GM12864 (cell line): ENCODE data around the gene SLC16A12.
A peak's percentile ranks its signal among the peaks of the same experiment; 100 is the strongest.
"Not testable (repeated sequence)": the region's sequence is repeated elsewhere in the genome, so short reads cannot be mapped to it uniquely, and the experiment has no call there.

Experiments
- DNase-seq: peaks from one replicate; pipeline ENCODE4 v3.0.0-alpha.2; 2011; ENCODE audit warnings: low read depth
- H3K4me3 ChIP-seq: 2 replicates; pipeline ENCODE4 v1.5.1; 2011; ENCODE audit warnings: mild to moderate bottlenecking, low read depth, low read length, control low read depth
- TF ChIP-seq, protein P1 (sequence below): IDR thresholded peaks from 2 replicates; pipeline ENCODE4 v1.5.1; 2011; ENCODE audit warnings: low read depth, mild to moderate bottlenecking, moderate library complexity, low read length, control low read depth, inconsistent platforms; ENCODE audit errors: missing control alignments

SLC16A12 gene

GRCh38 chr10:89414879-89415821 lies 120.2 kb downstream of the SLC16A12 start:
- TF ChIP-seq, protein P1, sequence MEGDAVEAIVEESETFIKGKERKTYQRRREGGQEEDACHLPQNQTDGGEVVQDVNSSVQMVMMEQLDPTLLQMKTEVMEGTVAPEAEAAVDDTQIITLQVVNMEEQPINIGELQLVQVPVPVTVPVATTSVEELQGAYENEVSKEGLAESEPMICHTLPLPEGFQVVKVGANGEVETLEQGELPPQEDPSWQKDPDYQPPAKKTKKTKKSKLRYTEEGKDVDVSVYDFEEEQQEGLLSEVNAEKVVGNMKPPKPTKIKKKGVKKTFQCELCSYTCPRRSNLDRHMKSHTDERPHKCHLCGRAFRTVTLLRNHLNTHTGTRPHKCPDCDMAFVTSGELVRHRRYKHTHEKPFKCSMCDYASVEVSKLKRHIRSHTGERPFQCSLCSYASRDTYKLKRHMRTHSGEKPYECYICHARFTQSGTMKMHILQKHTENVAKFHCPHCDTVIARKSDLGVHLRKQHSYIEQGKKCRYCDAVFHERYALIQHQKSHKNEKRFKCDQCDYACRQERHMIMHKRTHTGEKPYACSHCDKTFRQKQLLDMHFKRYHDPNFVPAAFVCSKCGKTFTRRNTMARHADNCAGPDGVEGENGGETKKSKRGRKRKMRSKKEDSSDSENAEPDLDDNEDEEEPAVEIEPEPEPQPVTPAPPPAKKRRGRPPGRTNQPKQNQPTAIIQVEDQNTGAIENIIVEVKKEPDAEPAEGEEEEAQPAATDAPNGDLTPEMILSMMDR, result no peak
- H3K4me3 ChIP-seq, result peak overlapping the region; percentile 83
- no peak for DNase-seq

DNA sequence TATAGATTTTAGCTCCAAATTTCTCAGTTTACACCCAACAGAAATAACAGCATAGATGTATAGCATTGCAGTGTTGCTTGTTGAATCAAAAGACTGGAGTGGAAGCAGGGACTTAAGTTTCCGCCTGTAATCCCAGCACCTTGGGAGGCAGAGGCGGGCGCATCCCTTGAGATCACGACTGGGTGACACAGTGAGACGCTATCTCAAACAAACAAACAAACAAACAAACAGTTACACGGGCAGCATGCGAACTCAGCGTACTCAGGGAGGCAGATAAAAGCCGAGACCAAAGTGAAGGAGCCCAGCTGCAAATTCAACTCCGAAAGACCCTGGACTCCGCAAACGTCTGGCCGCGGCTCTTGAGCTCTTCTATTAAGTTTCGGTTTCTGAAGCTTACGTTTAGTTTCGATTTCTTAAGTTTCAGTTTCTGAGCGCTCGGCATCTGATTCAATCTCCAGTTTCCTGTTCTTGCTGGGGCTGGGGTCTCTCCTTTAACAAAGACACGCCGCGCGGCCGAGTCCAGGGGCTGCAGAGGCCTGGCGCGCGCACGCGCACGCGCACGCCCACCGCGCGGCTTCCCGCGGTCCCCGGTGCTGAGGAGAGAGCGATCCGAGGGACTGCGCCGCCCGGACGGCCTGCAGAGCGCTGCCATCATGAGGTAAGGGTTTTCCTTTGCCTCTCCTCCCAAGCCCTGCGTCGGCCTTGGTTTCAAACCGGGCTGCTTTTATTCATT lies 121.1 kb downstream of the SLC16A12 start, which contains the start of gene IFIT5:
TSS of gene IFIT5 (plus strand) at position 423 of the 733 bp plus-strand sequence. CDS start at position 654, 231 bp downstream.
- peak; percentile 76 for DNase-seq

GRCh38 chr10:89413398-89413912 lies 121.9 kb downstream of the SLC16A12 start:
- H3K4me3 ChIP-seq, result peak overlapping the region; percentile 83; the same call in 1 of the 2 replicates
- no peak for DNase-seq
- TF ChIP-seq, protein P1, result no peak

More for the DNA sequence above, 121.1 kb downstream of the SLC16A12 start, which contains the start of gene IFIT5:
- peak within 1 kb of the TSS; percentile 83 for H3K4me3 ChIP-seq
- TF ChIP-seq, protein P1, result no peak

GRCh38 chr10:89412276-89412675 lies 123.1 kb downstream of the SLC16A12 start:
- DNase-seq, result not testable (repeated sequence)

GRCh38 chr10:89411135-89411534 lies 124.3 kb downstream of the SLC16A12 start:
- not testable (repeated sequence) for H3K4me3 ChIP-seq, DNase-seq

More at GRCh38 chr10:89412276-89412675, 123.1 kb downstream of the SLC16A12 start:
- H3K4me3 ChIP-seq, result not testable (repeated sequence)

GRCh38 chr10:89410551-89410950 lies 124.8 kb downstream of the SLC16A12 start:
- not testable (repeated sequence) for H3K4me3 ChIP-seq, DNase-seq

- not testable (repeated sequence) for H3K4me3 ChIP-seq, DNase-seq
These were observed 126.1 kb downstream of the SLC16A12 start for GRCh38 chr10:89409282-89409681.

DNA sequence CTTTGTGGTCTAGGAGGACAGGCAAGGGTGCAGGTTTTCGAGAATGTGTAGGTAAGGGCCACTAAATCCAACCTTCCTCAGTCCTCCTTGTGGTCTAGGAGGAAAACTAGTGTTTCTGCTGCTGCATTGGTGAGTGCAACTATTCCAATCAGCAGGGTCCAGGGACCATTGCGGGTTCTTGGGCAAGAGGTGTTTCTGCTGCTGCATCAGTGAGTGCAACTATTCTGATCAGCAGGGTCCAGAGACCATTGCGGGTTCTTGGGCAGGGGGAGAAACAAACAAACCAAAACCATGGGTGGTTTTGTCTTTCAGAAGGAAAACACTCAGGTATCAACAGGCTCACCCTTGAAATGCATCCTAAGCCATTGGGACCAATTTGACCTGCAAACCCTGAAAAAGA lies 127.6 kb downstream of the SLC16A12 start:
- DNase-seq, H3K4me3 ChIP-seq: not testable (repeated sequence)

- H3K4me3 ChIP-seq, DNase-seq: not testable (repeated sequence)
These were observed 129.2 kb downstream of the SLC16A12 start for GRCh38 chr10:89406178-89406577.
